ENCODE results near the gene CCL2.

- TF ChIP-seq CTCF (IDR thresholded peaks at IDR 0.05) = no peak
- no peak for TF ChIP-seq POLR2A (IDR thresholded peaks at IDR 0.05)
- TF ChIP-seq POLR2AphosphoS5 (IDR thresholded peaks at IDR 0.05) = no peak
These were observed 4.1 kb downstream of the CCL2 start for GRCh38 chr17:34259146-34259545.
